Pancreas (tissue), 10 donors: ENCODE data around the gene CDH4. TPM values are rescaled to one million over a fixed set of nuclear protein-coding genes. Genes with fewer than 3 reads are reported as not detected.

Experiments used
- ATAC-seq, 4 donors: fragments of 200-7000 bp; cut with Tn5 transposase; one replicate each; pipeline versions ENCODE4 v1.8.0 to v1.9.1; 2020; ENCODE audit warnings: mild to moderate bottlenecking in 4 of 4, moderate library complexity in 4 of 4
- DNase-seq, 6 donors: peaks; one replicate each; pipeline ENCODE4 v3.0.0-alpha.2; 2020
- FAIRE-seq: peaks from 2 replicates; lab custom pipeline; 2012; peaks lifted over from hg19 to GRCh38; lab: Jason Lieb, UNC
- H3K27ac ChIP-seq, 4 donors: fragments of 200-600 bp; sonication (generic); 1 replicate in 3 of 4; 2 replicates in 1 of 4; pipeline versions ENCODE4 v1.5.0 to v1.8.0; 2020
- H3K27me3 ChIP-seq, 4 donors: fragments of 200-600 bp; one replicate each; pipeline ENCODE4 v1.8.0; 2021
- H3K36me3 ChIP-seq, 3 donors: fragments of 200-600 bp; sonication (generic) in 1 of 3; one replicate each; pipeline versions ENCODE4 v1.5.0 to v1.8.0; 2020 to 2021
- H3K4me1 ChIP-seq, 3 donors: fragments of 200-600 bp; one replicate each; pipeline ENCODE4 v1.8.0; 2021
- H3K4me3 ChIP-seq, 4 donors: fragments of 200-600 bp; sonication (generic) in 2 of 4; one replicate each; pipeline versions ENCODE4 v1.5.0 to v1.8.0; 2020 to 2021
- H3K9me3 ChIP-seq, 4 donors: fragments of 200-600 bp; one replicate each; pipeline ENCODE4 v1.8.0; 2021
- WGBS, 2 donors: extraction: QIAGEN DNeasy Blood & Tissue Kit; methylation state at CpG; one replicate each; pipeline ENCODE4 v1.1.7; 2013; 5-methylcytosine and 5-hydroxymethylcytosine counted together
- intact Hi-C, 3 donors: fragments of 100-400 bp; cut with DNase I; formaldehyde crosslinking; loops; one replicate each; pipeline versions ENCODE4 v1.11.1 to v1.14.2; 2022
- polyA plus RNA-seq, 2 donors: library from polyadenylated mRNA; stranded (reverse); fragments of 200-250 nt; gene quantifications; one replicate each; pipeline ENCODE4 v1.2.3, GENCODE V29; 2013
- total RNA-seq, 6 donors: library from RNA; stranded (reverse); fragmentation: NEBNext Ultra II Directional in 4 of 6; extraction: Animal tissue kit (Norgen Biotek cat#: 25700) in 4 of 6; gene quantifications; one replicate each; pipeline versions ENCODE4 v1.2.1 to v1.2.4, GENCODE V29; 2021 to 2023
- TF ChIP-seq, protein P1 (sequence below), 4 donors: fragments of 200-600 bp; sonication (generic) in 3 of 4; IDR thresholded peaks; one replicate each; pipeline versions ENCODE4 v1.5.0 to v1.8.0; 2021; ENCODE audit warnings: antibody characterized with exemption in 4 of 4
- donor health status: healthy with polysubstance abuse.
- donor health status: DM: no; HTN: no; CAD: no; lungs with moderate emphysema.
- donor health status: DM: no; HTN: no; CAD: no.
- donor health status: control.
- donor health status: control.
- donor health status: Bipolar disorder and iron deficiency.
- donor health status: DM: yes; HTN: yes; CAD: no.
- donor health status: DM: no; HTN: no; CAD: no.
- donor health status: DM: no; HTN: no; CAD: no.
- donor health status: DM: yes; HTN: yes; CAD: no.

CDH4 gene
- total and polyA plus RNA-seq, 8 donors = 0.04 to 1.4 (median 0.27) TPM

DNA sequence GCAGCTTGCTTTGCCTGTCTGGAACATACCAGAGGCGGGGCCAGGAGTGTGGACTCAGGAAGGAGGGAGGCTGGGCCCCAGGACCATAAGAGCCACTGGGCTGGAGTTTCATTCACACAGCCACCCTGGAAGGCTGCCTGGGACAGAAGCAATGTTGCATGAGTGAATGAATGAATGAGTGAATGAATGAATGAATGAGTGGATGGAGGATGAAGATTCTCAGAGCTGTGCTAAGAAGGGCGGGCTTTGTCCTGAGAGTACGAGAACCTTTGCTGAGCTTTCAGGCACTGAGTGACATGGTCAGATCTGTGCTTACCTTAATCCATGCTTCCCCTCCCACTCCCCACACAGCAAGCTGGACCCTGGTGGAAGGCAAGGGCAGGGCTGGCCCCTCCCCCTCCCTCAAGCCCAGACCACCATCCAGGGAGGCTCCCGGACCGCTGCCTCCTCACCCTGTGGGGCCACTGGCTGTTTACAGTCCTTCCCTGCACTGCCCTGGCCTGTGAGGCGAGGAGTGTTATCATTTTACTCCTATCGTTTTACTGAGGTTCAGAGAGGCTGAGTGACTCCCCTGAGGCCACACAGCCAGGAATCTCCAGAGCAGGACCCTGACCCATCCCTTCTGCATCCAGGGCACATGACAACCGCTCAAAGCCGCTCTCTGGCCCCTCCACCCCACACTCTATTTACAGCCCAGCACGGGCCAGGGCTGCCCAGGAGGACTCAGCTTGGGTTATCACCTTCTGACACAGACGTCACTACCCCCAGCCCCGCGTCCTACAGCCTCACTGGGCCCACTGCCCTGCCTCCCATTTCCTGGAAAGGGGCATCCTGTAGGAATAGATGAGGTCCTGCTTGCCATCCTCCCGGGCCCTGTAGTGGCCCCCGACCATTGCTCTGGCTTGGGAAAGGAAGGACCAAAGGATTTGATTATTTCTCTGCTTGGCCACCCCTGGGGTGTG lies 543.9 kb downstream of the CDH4 start:
- DNase-seq (no peak), ATAC-seq (no peak), FAIRE-seq (no peak)
- Histone ChIP-seq H3K27ac (no peak overlapping the region), H3K4me3 (no peak overlapping the region), H3K9me3 (no peaks in the 10 kb centered on the region), H3K36me3 (no peaks in the 10 kb centered on the region), H3K27me3 (peaks cover 0 to 5% (median 0%) of the 10 kb centered on the region in 4 donors), H3K4me1 (no peaks in the 10 kb centered on the region)
- TF ChIP-seq, protein P1, sequence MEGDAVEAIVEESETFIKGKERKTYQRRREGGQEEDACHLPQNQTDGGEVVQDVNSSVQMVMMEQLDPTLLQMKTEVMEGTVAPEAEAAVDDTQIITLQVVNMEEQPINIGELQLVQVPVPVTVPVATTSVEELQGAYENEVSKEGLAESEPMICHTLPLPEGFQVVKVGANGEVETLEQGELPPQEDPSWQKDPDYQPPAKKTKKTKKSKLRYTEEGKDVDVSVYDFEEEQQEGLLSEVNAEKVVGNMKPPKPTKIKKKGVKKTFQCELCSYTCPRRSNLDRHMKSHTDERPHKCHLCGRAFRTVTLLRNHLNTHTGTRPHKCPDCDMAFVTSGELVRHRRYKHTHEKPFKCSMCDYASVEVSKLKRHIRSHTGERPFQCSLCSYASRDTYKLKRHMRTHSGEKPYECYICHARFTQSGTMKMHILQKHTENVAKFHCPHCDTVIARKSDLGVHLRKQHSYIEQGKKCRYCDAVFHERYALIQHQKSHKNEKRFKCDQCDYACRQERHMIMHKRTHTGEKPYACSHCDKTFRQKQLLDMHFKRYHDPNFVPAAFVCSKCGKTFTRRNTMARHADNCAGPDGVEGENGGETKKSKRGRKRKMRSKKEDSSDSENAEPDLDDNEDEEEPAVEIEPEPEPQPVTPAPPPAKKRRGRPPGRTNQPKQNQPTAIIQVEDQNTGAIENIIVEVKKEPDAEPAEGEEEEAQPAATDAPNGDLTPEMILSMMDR (IDR thresholded peaks at IDR 0.05) = no peak
- 56 to 58% methylated on average over 15 of the region's 15 CpGs for WGBS, 2 donors
- intact Hi-C loops = no loop called here

DNA sequence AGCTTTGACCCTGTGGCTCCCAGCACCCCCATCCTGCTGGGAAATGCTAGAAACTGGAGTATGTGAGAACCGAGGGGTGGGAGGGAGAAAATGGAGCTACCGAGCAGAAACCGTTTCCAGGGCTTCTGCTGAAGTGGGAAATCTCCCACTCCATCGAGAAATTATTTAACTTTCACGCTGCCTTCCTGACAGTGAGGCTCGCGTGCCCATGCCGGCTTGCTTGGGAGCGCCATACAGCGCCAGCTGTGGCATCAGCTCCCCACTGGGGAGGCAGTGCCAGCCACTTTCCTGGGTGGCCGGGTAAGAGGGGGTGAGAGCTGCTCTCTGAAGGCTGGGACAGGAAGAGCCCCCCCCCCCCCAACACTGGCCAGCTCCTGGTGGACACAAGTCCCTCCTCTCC lies 544.7 kb downstream of the CDH4 start:
- 56 to 62% methylated on average over 11 of the region's 11 CpGs for WGBS, 2 donors
- Histone ChIP-seq H3K4me3 (no peak overlapping the region), H3K9me3 (no peaks in the 10 kb centered on the region), H3K27ac (no peak overlapping the region), H3K4me1 (no peaks in the 10 kb centered on the region), H3K27me3 (peaks cover 0 to 5% (median 0%) of the 10 kb centered on the region in 4 donors), H3K36me3 (no peaks in the 10 kb centered on the region)
- FAIRE-seq (no peak), ATAC-seq (no peak), DNase-seq (no peak)
- TF ChIP-seq, protein P1 (IDR thresholded peaks at IDR 0.05) = no peak
- intact Hi-C loops = no loop called here

DNA sequence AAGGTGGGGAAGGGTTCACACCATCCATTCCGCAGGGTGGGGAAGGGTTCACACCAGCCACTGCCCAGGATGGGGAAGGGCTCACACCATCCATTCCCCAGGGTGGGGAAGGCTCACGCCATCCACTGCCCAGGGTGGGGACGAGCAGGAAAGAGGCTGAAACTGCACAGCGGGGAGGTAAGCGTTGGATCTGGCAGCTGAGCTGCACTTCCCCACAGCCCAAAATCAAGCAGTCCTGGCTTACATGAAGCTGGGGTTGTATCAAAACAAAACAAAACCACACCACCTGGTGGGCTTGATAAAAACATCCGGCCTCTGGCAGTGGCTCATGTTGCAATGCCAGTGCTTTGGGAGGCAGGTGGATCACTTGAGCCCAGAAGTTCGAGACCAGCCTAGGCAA lies 545.1 kb downstream of the CDH4 start:
- no peaks in the 10 kb centered on the region for H3K36me3 ChIP-seq
- no peak overlapping the region for H3K4me3 ChIP-seq
- no peak overlapping the region for H3K27ac ChIP-seq
- ATAC-seq (no peak), DNase-seq (no peak), FAIRE-seq (no peak)
- WGBS, 2 donors = 54 to 56% methylated on average over 7 of the region's 7 CpGs
- no peaks in the 10 kb centered on the region for H3K4me1 ChIP-seq
- H3K9me3 ChIP-seq = no peaks in the 10 kb centered on the region
- H3K27me3 ChIP-seq = peaks cover 0 to 5% (median 0%) of the 10 kb centered on the region in 4 donors
- intact Hi-C loops = no loop called here
- TF ChIP-seq, protein P1 (IDR thresholded peaks at IDR 0.05) = no peak

DNA sequence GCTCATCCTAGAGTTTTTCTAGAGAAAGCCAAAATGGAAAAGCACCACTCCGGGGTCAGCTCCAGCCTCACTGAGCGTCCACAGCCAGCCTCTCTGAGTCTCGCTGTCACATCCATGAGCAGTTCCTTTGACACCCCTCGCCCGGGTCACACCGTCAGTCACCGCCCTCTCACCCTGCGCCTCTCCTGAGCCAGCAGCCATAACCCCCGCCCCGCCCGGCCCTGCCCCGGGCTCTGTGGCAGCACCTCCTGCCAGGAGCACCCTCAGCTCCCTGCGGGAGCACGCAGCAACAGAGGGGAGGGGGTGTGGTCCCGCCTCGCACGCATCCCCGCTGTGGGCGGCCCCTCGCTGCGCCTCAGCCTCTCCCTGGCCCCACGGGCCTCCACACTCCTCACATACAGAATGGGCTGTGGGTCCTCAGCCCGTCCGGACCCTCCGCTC lies 545.9 kb downstream of the CDH4 start:
- H3K27ac ChIP-seq = no peak overlapping the region
- no peaks in the 10 kb centered on the region for H3K9me3 ChIP-seq
- FAIRE-seq (no peak), ATAC-seq (no peak), DNase-seq (no peak)
- no peaks in the 10 kb centered on the region for H3K4me1 ChIP-seq
- intact Hi-C loops = no loop called here
- H3K27me3 ChIP-seq = peaks cover 0 to 5% (median 0%) of the 10 kb centered on the region in 4 donors
- 72 to 81% methylated on average over 24 to 25 of the region's 25 CpGs for WGBS, 2 donors
- TF ChIP-seq, protein P1 (IDR thresholded peaks at IDR 0.05) = no peak
- H3K4me3 ChIP-seq = no peak overlapping the region
- no peaks in the 10 kb centered on the region for H3K36me3 ChIP-seq

DNA sequence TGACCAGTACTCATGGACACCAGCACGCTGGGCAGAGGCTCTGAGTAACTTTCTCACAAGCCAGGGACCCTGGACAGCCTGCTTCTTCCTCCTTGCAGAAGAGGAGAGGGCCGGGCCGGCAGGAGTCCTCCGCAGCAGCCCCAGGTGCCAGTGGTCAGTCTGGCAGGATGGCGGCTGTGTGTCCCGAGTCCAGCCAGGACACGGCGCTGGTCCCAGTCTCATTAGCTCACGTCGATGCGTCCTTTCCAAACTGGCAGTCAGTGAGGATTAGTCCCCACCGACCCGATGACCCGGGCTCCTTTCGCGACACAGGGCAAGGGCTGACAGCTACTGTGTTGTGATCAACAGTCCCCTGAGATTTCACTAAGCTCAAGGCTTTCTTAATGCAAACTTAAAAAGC lies 546.6 kb downstream of the CDH4 start:
- DNase-seq (peak in 1 of 6 donors; percentile 45), FAIRE-seq (no peak), ATAC-seq (no peak)
- H3K27me3 ChIP-seq = peaks cover 0 to 5% (median 0%) of the 10 kb centered on the region in 4 donors
- no peak overlapping the region for H3K4me3 ChIP-seq
- TF ChIP-seq, protein P1 (IDR thresholded peaks at IDR 0.05) = no peak
- H3K27ac ChIP-seq = no peak overlapping the region
- intact Hi-C loops = no loop called here
- no peaks in the 10 kb centered on the region for H3K36me3 ChIP-seq
- WGBS, 2 donors = 78 to 88% methylated on average over 16 of the region's 16 CpGs
- H3K4me1 ChIP-seq = no peaks in the 10 kb centered on the region
- H3K9me3 ChIP-seq = no peaks in the 10 kb centered on the region
